GM19455 (cell line): ENCODE measurements around the gene PLCB2.

Experiments used
- ATAC-seq: cut with Tn5 transposase; IDR thresholded peaks from one replicate; pipeline ENCODE4 v1.9.1; 2021; ENCODE audit not compliant: unreplicated experiment

The PLCB2 gene

DNA sequence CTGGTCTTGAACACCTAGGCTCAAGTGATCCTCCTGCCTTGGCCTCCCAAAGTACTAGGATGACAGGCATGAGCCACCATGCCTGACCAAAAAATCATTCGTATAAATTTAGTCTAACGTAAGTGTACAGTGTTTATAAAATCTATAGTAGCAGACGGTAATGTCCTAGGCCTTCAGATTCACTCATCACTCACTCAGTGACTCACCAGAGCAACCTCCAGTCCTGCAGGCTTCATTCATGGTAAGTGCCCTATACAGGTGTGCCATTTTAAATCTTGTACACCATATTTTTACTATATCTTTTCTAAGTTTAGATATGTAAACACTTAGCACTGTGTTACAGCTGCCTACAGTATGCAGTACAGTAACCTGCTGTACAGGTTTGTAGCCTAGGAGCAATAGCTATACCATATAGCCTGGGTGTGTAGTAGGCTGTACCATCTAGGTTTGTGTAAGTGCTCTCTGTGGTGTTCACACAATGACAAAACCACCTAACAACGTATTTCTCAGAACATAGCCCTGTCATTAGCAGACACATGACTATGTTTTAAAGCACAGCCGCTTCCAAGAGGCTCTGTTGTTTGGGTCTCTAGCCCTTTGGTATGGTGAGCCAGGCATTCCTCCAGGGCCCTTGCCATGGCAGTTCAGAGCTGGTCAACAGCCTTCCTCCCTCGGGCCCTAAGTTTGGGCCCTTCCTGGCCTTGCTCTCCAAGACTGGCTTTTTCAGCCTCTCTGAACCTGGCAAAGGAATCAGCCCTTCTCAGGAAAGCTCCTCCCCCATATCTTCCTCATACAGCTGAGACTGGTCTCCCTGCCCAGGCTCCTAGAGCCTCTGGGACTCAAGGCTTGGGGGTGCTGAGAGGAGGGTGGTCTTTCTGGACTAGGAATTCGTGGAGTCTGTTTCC is 34.9 kb upstream of the PLCB2 start:
- ATAC-seq: no peak

- no peak for ATAC-seq
Observed at GRCh38 chr15:40340740-40341400, 33.1 kb upstream of the PLCB2 start, which contains the start of gene CCDC9B. Gene CCDC9B, minus strand, starts transcription at chr15:40340939. Its CDS starts 120 bp downstream, at chr15:40340819.

GRCh38 chr15:40340038-40340739 is 32.5 kb upstream of the PLCB2 start:
- no peak for ATAC-seq

GRCh38 chr15:40339621-40339945 is 31.8 kb upstream of the PLCB2 start:
- ATAC-seq: no peak

GRCh38 chr15:40338921-40339620 is 31.3 kb upstream of the PLCB2 start:
- ATAC-seq: no peak

DNA sequence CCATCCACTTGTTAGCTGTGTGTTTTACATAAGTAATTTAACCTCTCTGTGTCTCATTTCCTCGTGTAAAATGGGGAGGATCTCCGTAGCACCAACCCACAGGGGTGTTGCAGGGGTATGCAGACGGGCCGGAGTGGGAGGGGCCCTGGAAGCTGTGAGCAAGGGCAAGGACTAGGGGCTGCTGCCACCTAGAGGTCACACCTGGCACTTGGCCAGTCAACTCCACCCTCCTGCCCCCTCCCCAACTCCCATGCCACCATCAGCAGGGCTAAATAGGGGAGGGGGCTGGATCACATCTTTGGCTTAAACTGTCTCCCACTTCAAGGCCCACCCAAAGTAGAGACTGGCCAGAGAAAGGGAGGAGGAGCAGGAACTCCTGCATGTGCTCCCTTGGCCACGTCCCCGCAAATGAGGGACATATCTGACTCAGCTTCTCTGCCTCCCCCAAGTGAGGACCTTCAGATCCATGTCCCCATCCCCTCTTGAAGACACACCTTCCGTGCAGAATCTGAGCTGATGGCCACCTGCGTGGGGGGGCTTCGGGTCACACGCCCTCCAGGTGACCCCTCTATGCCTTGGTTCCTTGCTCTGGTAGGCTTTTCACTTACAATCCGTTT is 30.4 kb upstream of the PLCB2 start:
- ATAC-seq: no peak

GRCh38 chr15:40337597-40337996 is 29.9 kb upstream of the PLCB2 start:
- no peak for ATAC-seq

GRCh38 chr15:40336744-40337122 is 29.0 kb upstream of the PLCB2 start:
- no peak for ATAC-seq

- ATAC-seq: no peak
Observed at GRCh38 chr15:40335938-40336743, 28.4 kb upstream of the PLCB2 start.

GRCh38 chr15:40334941-40335795 is 27.4 kb upstream of the PLCB2 start:
- ATAC-seq: no peak

GRCh38 chr15:40334541-40334940 is 26.8 kb upstream of the PLCB2 start:
- ATAC-seq: no peak

- ATAC-seq: no peak
Observed at GRCh38 chr15:40333922-40334492, 26.3 kb upstream of the PLCB2 start.

- no peak for ATAC-seq
Observed at GRCh38 chr15:40332113-40332781, 24.5 kb upstream of the PLCB2 start.

GRCh38 chr15:40331637-40332036 is 23.9 kb upstream of the PLCB2 start:
- no peak for ATAC-seq

DNA sequence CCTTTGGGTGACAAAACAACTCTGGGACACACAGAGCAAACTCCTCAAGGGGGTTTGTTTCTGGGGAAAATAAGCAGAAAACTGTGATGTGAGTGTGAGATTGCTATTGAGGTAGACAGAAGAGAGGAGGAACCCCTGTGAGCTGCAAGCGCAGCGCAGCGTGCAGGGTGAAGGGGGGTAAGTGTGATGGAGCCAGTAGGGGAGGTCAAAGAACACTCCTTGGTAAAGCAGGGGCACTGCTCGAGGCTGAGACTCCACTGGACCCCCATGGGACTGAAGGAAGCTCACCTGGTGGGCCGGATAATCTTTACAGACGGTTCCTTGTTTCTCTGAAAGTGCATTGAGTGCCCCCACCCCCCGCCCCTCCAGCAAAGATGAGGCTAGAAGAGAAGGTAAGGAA is 23.3 kb upstream of the PLCB2 start:
- no peak for ATAC-seq

- ATAC-seq: no peak
Observed at GRCh38 chr15:40330368-40330836, 22.7 kb upstream of the PLCB2 start.

- ATAC-seq: no peak
Observed at GRCh38 chr15:40329804-40330203, 22.1 kb upstream of the PLCB2 start.

DNA sequence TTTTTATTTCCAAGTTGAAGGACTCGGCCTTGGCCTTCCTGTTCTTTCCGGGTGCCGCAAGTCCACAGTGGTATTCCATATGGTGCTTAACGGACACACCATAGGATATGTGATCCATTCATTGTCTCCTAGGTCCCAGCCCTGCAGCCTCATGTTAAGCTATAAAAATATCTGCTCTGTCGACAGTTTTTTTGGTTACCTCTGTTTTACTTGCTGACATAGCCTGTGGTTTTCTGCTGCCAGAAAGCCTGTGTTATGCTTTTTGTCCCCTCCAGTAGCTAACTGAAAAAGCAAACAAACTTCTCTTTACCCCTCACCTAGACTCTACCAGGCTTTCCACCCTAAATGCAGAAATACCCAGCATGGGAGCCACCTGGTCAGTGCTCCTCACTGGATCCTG is 21.0 kb upstream of the PLCB2 start:
- no peak for ATAC-seq
